ENCODE data around the gene NPEPL1.

- TF ChIP-seq, protein P1, sequence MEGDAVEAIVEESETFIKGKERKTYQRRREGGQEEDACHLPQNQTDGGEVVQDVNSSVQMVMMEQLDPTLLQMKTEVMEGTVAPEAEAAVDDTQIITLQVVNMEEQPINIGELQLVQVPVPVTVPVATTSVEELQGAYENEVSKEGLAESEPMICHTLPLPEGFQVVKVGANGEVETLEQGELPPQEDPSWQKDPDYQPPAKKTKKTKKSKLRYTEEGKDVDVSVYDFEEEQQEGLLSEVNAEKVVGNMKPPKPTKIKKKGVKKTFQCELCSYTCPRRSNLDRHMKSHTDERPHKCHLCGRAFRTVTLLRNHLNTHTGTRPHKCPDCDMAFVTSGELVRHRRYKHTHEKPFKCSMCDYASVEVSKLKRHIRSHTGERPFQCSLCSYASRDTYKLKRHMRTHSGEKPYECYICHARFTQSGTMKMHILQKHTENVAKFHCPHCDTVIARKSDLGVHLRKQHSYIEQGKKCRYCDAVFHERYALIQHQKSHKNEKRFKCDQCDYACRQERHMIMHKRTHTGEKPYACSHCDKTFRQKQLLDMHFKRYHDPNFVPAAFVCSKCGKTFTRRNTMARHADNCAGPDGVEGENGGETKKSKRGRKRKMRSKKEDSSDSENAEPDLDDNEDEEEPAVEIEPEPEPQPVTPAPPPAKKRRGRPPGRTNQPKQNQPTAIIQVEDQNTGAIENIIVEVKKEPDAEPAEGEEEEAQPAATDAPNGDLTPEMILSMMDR (IDR thresholded peaks at IDR 0.05) = no peak
- no peak for TF ChIP-seq POLR2A (IDR thresholded peaks at IDR 0.05)
- no peak for TF ChIP-seq POLR2AphosphoS5 (IDR thresholded peaks at IDR 0.05)
Measured at GRCh38 chr20:58702161-58702510, 9.5 kb downstream of the NPEPL1 start.

Data from breast epithelium (tissue), 3 donors.